Esophagus muscularis mucosa (tissue), 4 donors: Measurements from ENCODE around the gene OR11A1. TPM values are rescaled to one million over a fixed set of nuclear protein-coding genes. Genes with fewer than 3 reads are reported as not detected.

Experiments used
- DNase-seq: peaks from one replicate; pipeline ENCODE4 v3.0.0-alpha.2; 2017; ENCODE audit errors: extremely low spot score
- H3K27ac ChIP-seq, 4 donors: fragments of 200-600 bp; sonication (generic); replicated peaks in 1 of 4; 1 replicate in 3 of 4; 2 replicates in 1 of 4; pipeline ENCODE4 v1.5.1; 2016 to 2019; ENCODE audit warnings: mild to moderate bottlenecking in 1 of 4
- H3K27me3 ChIP-seq, 4 donors: fragments of 200-600 bp; sonication (generic); one replicate each; pipeline versions ENCODE4 v1.5.1 to v1.6.0; 2016 to 2019
- H3K36me3 ChIP-seq, 4 donors: fragments of 200-600 bp; sonication (generic); one replicate each; pipeline ENCODE4 v1.5.1; 2016 to 2019
- H3K4me1 ChIP-seq, 4 donors: fragments of 200-600 bp; sonication (generic); one replicate each; pipeline ENCODE4 v1.5.1; 2016 to 2019
- H3K4me3 ChIP-seq, 4 donors: fragments of 200-600 bp; sonication (generic); 1 replicate in 2 of 4; 2 replicates in 2 of 4; pipeline ENCODE4 v1.5.1; 2016 to 2019; ENCODE audit warnings: mild to moderate bottlenecking in 4 of 4, moderate library complexity in 1 of 4
- H3K9me3 ChIP-seq, 4 donors: fragments of 200-600 bp; sonication (generic); 1 replicate in 3 of 4; 2 replicates in 1 of 4; pipeline ENCODE4 v1.5.1; 2016 to 2019
- CTCF ChIP-seq, 3 experiments: fragments of 200-600 bp in 2 of 3; fragments of 450-650 bp in 1 of 3; sonication (generic) in 2 of 3; IDR thresholded peaks; one replicate each; pipeline ENCODE4 v1.5.1; 2017 to 2019; ENCODE audit warnings: antibody characterized with exemption in 3 of 3, mild to moderate bottlenecking in 2 of 3, moderate library complexity in 1 of 3
- EP300 ChIP-seq: sonication (generic); formaldehyde crosslinking; IDR thresholded peaks from one replicate; pipeline ENCODE4 v1.6.1; 2017; ENCODE audit warnings: antibody characterized with exemption
- POLR2A ChIP-seq: fragments of 450-650 bp; IDR thresholded peaks from one replicate; pipeline ENCODE4 v1.6.1; 2017; ENCODE audit warnings: antibody characterized with exemption, moderate library complexity, mild to moderate bottlenecking, low read depth
- POLR2AphosphoS5 ChIP-seq, 2 donors: sonication (generic); formaldehyde crosslinking; IDR thresholded peaks; one replicate each; pipeline ENCODE4 v1.6.1; 2017; ENCODE audit warnings: antibody characterized with exemption in 2 of 2
- WGBS: methylation state at CpG from one replicate; pipeline ENCODE4 v1.1.5; 2018; 5-methylcytosine and 5-hydroxymethylcytosine counted together
- intact Hi-C: fragments of 100-400 bp; cut with DNase I; formaldehyde crosslinking; loops from one replicate; pipeline ENCODE4 v1.15.1; 2023
- total RNA-seq, 4 donors: library from RNA; depleted of rRNA; stranded (reverse); fragments of >200 nt; gene quantifications; one replicate each; pipeline versions ENCODE4 v1.1.0 to v1.2.1, GENCODE V29; 2016

The OR11A1 gene
- total RNA-seq, 4 donors from 2014 or later: not detected

GRCh38 chr6:29502597-29502996 is 45.7 kb upstream of the OR11A1 start:
- H3K36me3 ChIP-seq: no peaks in the 10 kb centered on the region
- no peak overlapping the region for H3K4me3 ChIP-seq
- H3K9me3 ChIP-seq: no peaks in the 10 kb centered on the region
- 93% methylated on average over 5 of the region's 5 CpGs for WGBS
- no peak for TF ChIP-seq EP300
- TF ChIP-seq POLR2A: no peak
- TF ChIP-seq CTCF (IDR thresholded peaks at IDR 0.05): no peak
- TF ChIP-seq POLR2AphosphoS5 (IDR thresholded peaks at IDR 0.05): no peak
- H3K27ac ChIP-seq: no peak overlapping the region
- H3K4me1 ChIP-seq: no peaks in the 10 kb centered on the region
- peaks cover 0 to 29% (median 0%) of the 10 kb centered on the region in 4 donors for H3K27me3 ChIP-seq
- intact Hi-C loops: no loop called here
- no peak for DNase-seq

GRCh38 chr6:29502181-29502580 is 45.3 kb upstream of the OR11A1 start:
- peak; percentile 81 for DNase-seq
- H3K27me3 ChIP-seq: peaks cover 0 to 29% (median 0%) of the 10 kb centered on the region in 4 donors
- H3K4me3 ChIP-seq: no peak overlapping the region
- 83% methylated on average over 1 of the region's 3 CpGs for WGBS
- H3K4me1 ChIP-seq: no peaks in the 10 kb centered on the region
- intact Hi-C loops: no loop called here
- H3K27ac ChIP-seq: no peak overlapping the region
- H3K9me3 ChIP-seq: no peaks in the 10 kb centered on the region
- TF ChIP-seq EP300 (no peak), POLR2A (no peak), CTCF (IDR thresholded peaks at IDR 0.05) (no peak), POLR2AphosphoS5 (IDR thresholded peaks at IDR 0.05) (no peak)
- no peaks in the 10 kb centered on the region for H3K36me3 ChIP-seq

GRCh38 chr6:29501106-29501505 is 44.2 kb upstream of the OR11A1 start:
- Histone ChIP-seq H3K27ac (no peak overlapping the region), H3K9me3 (no peaks in the 10 kb centered on the region), H3K4me3 (no peak overlapping the region), H3K36me3 (no peaks in the 10 kb centered on the region), H3K27me3 (peaks cover 0 to 29% (median 0%) of the 10 kb centered on the region in 4 donors), H3K4me1 (no peaks in the 10 kb centered on the region)
- DNase-seq: peak; percentile 64
- intact Hi-C loops: no loop called here
- WGBS: 89% methylated on average over 6 of the region's 6 CpGs
- TF ChIP-seq POLR2A: no peak
- no peak for TF ChIP-seq POLR2AphosphoS5 (IDR thresholded peaks at IDR 0.05)
- no peak for TF ChIP-seq CTCF (IDR thresholded peaks at IDR 0.05)
- TF ChIP-seq EP300: no peak

GRCh38 chr6:29500594-29500993 is 43.7 kb upstream of the OR11A1 start:
- peaks cover 0 to 29% (median 0%) of the 10 kb centered on the region in 4 donors for H3K27me3 ChIP-seq
- WGBS: 81% methylated on average over 8 of the region's 8 CpGs
- intact Hi-C loops: no loop called here

More at GRCh38 chr6:29500594-29500993, 43.7 kb upstream of the OR11A1 start:
- peak; percentile 75 for DNase-seq
- no peaks in the 10 kb centered on the region for H3K36me3 ChIP-seq
- no peak overlapping the region for H3K27ac ChIP-seq
- TF ChIP-seq POLR2A: no peak
- TF ChIP-seq EP300: no peak
- no peak for TF ChIP-seq CTCF (IDR thresholded peaks at IDR 0.05)
- TF ChIP-seq POLR2AphosphoS5 (IDR thresholded peaks at IDR 0.05): no peak
- no peak overlapping the region for H3K4me3 ChIP-seq
- H3K4me1 ChIP-seq: no peaks in the 10 kb centered on the region
- H3K9me3 ChIP-seq: no peaks in the 10 kb centered on the region
